OCI-LY1 (cell line): ENCODE measurements around the gene CDH23.

Experiments used
- H2AFZ ChIP-seq: fragments of 200-600 bp; sonication (generic), shearing (Covaris generic); 2 replicates; pipeline ENCODE4 v1.6.0; 2014; ENCODE audit warnings: antibody characterized with exemption, mild to moderate bottlenecking, low read length
- H3F3A ChIP-seq: fragments of 200-600 bp; sonication (generic), shearing (Covaris generic); 2 replicates; pipeline ENCODE4 v1.6.0; 2014; ENCODE audit warnings: mild to moderate bottlenecking, antibody characterized with exemption, low read length, moderate library complexity; ENCODE audit not compliant: insufficient read depth
- H3K27ac ChIP-seq: fragments of 200-600 bp; sonication (generic); 2 replicates; pipeline ENCODE4 v1.5.1; 2014; ENCODE audit warnings: low read length, mixed run types, mild to moderate bottlenecking, low read depth; ENCODE audit not compliant: poor library complexity, severe bottlenecking
- H3K27me3 ChIP-seq: fragments of 200-600 bp; sonication (generic); 2 replicates; pipeline ENCODE4 v1.6.0; 2014; ENCODE audit warnings: antibody characterized with exemption, mild to moderate bottlenecking, low read length, moderate library complexity; ENCODE audit not compliant: insufficient read depth
- H3K36me3 ChIP-seq: fragments of 200-600 bp; sonication (generic); 2 replicates; pipeline ENCODE4 v1.6.1; 2014; ENCODE audit warnings: mild to moderate bottlenecking, antibody characterized with exemption, low read length, moderate library complexity, mixed read lengths; ENCODE audit not compliant: insufficient read depth
- H3K4me1 ChIP-seq: fragments of 200-600 bp; sonication (generic); 2 replicates; pipeline ENCODE4 v1.5.1; 2014; ENCODE audit warnings: mild to moderate bottlenecking, low read length, moderate library complexity; ENCODE audit not compliant: insufficient read depth, severe bottlenecking
- H3K4me2 ChIP-seq: fragments of 200-600 bp; sonication (generic), shearing (Covaris generic); 2 replicates; pipeline ENCODE4 v1.6.1; 2014; ENCODE audit warnings: low read length
- H3K4me3 ChIP-seq: fragments of 200-600 bp; sonication (generic); 2 replicates; pipeline ENCODE4 v1.5.1; 2014; ENCODE audit warnings: low read length, low read depth, mild to moderate bottlenecking, mixed read lengths; ENCODE audit not compliant: poor library complexity, severe bottlenecking
- H3K79me2 ChIP-seq: fragments of 200-600 bp; shearing (Covaris generic); 2 replicates; pipeline ENCODE4 v1.6.1; 2016; ENCODE audit warnings: mixed run types, low read length, mixed read lengths; ENCODE audit not compliant: insufficient read depth
- H3K9ac ChIP-seq: fragments of 200-600 bp; sonication (generic), shearing (Covaris generic); 2 replicates; pipeline ENCODE4 v1.6.1; 2014; ENCODE audit warnings: mild to moderate bottlenecking, low read length, mixed read lengths
- H3K9me2 ChIP-seq: fragments of 200-600 bp; sonication (generic), shearing (Covaris generic); 2 replicates; pipeline ENCODE4 v1.6.1; 2014; ENCODE audit warnings: low read depth, mild to moderate bottlenecking, low read length, mixed read lengths
- H3K9me3 ChIP-seq: fragments of 200-600 bp; shearing (Covaris generic); 2 replicates; pipeline ENCODE4 v1.6.1; 2014; ENCODE audit warnings: low read length, mixed read lengths
- H4K20me1 ChIP-seq: fragments of 200-600 bp; sonication (generic), shearing (Covaris generic); 2 replicates; pipeline ENCODE4 v1.6.0; 2016; ENCODE audit warnings: mild to moderate bottlenecking, low read length; ENCODE audit not compliant: insufficient read depth
- CTCF ChIP-seq: fragments of 200-600 bp; sonication (generic), shearing (Covaris generic); IDR thresholded peaks from 2 replicates; pipeline ENCODE4 v1.5.1; 2017; ENCODE audit warnings: mild to moderate bottlenecking, antibody characterized with exemption, low read length, moderate library complexity, mixed read lengths
- EZH2 ChIP-seq: fragments of 200-600 bp; sonication (generic), shearing (Covaris generic); IDR thresholded peaks from 2 replicates; pipeline ENCODE4 v1.8.0; 2017; ENCODE audit warnings: borderline replicate concordance, mixed run types, mild to moderate bottlenecking, antibody characterized with exemption, low read length, moderate library complexity, mixed read lengths

Gene CDH23

GRCh38 chr10:71615538-71616329, 219.0 kb downstream of the CDH23 start:
- Histone ChIP-seq H3K79me2 (no peaks in the 10 kb centered on the region), H3K27ac (no peak overlapping the region), H3K9me2 (no peaks in the 10 kb centered on the region), H3F3A (no peaks in the 10 kb centered on the region), H3K4me2 (no peak overlapping the region), H3K27me3 (peaks cover 8% of the 10 kb centered on the region; the same call in 1 of the 2 replicates), H4K20me1 (no peaks in the 10 kb centered on the region), H3K4me1 (no peaks in the 10 kb centered on the region), H3K9me3 (no peaks in the 10 kb centered on the region; the same call in 1 of the 2 replicates), H3K9ac (no peak overlapping the region), H2AFZ (no peak overlapping the region), H3K4me3 (no peak overlapping the region), H3K36me3 (no peaks in the 10 kb centered on the region)
- TF ChIP-seq CTCF (no peak), EZH2 (no peak)

- Histone ChIP-seq H3K4me2 (no peak overlapping the region), H3K9ac (no peak overlapping the region), H4K20me1 (no peaks in the 10 kb centered on the region), H3F3A (no peaks in the 10 kb centered on the region), H3K4me1 (peaks cover 9% of the 10 kb centered on the region), H3K9me2 (no peaks in the 10 kb centered on the region), H2AFZ (no peak overlapping the region), H3K27ac (no peak overlapping the region), H3K4me3 (no peak overlapping the region), H3K27me3 (peaks cover 8% of the 10 kb centered on the region; the same call in 1 of the 2 replicates), H3K9me3 (no peaks in the 10 kb centered on the region; the same call in 1 of the 2 replicates), H3K36me3 (no peaks in the 10 kb centered on the region), H3K79me2 (no peaks in the 10 kb centered on the region)
- TF ChIP-seq CTCF (no peak), EZH2 (no peak)
These were observed 220.3 kb downstream of the CDH23 start for GRCh38 chr10:71616817-71617654.

GRCh38 chr10:71618176-71618575, 221.5 kb downstream of the CDH23 start:
- H3K4me3 ChIP-seq = no peak overlapping the region
- H3K79me2 ChIP-seq = no peaks in the 10 kb centered on the region
- H3K4me2 ChIP-seq = no peak overlapping the region
- no peak overlapping the region for H3K27ac ChIP-seq
- H3K9me3 ChIP-seq = no peaks in the 10 kb centered on the region; the same call in 1 of the 2 replicates
- H3F3A ChIP-seq = no peaks in the 10 kb centered on the region
- H3K9me2 ChIP-seq = no peaks in the 10 kb centered on the region
- peaks cover 12% of the 10 kb centered on the region; the same call in 1 of the 2 replicates for H3K27me3 ChIP-seq
- H3K36me3 ChIP-seq = no peaks in the 10 kb centered on the region
- H4K20me1 ChIP-seq = no peaks in the 10 kb centered on the region
- no peak overlapping the region for H3K9ac ChIP-seq
- TF ChIP-seq EZH2 (no peak), CTCF (no peak)
- peaks cover 13% of the 10 kb centered on the region for H3K4me1 ChIP-seq
- no peak overlapping the region for H2AFZ ChIP-seq
